Measurements from ENCODE around the gene FBXL17. TPM values are rescaled to one million over a fixed set of nuclear protein-coding genes. Genes with fewer than 3 reads are reported as not detected.

FBXL17 gene
- total RNA-seq, 1 experiment from 2014 or later, result 11.6 TPM

DNA sequence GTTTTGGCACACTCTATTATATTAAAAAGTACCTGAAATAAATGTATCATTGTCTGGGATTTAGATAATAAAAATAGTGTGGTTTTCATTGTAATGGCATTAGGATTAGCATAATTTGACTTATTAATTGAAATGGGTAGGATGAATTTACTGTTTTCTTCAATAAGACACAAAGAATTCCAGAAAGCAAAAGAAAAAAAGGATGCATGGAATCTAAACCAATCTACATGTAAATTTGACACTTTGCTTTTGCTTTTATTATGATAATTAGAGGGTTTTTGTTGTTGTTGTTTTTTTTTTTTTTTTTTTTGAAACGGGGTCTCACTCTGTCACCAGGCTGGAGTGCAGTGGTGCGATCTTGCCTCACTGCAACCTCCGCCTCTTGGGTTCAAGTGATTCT is 406.3 kb downstream of the FBXL17 start:
- Mint-ChIP-seq H3K36me3 (ENCODE audit: insufficient read depth, unreplicated experiment) (no peaks in the 10 kb centered on the region), H3K4me1 (ENCODE audit: low read depth, unreplicated experiment) (no peaks in the 10 kb centered on the region), H3K27me3 (ENCODE audit: insufficient read depth, unreplicated experiment) (no peaks in the 10 kb centered on the region), H3K27ac (ENCODE audit: unreplicated experiment) (no peak overlapping the region), H3K9me3 (ENCODE audit: unreplicated experiment) (no peaks in the 10 kb centered on the region), H3K4me3 (ENCODE audit: unreplicated experiment) (no peak overlapping the region)
- CTCF ChIA-PET, result no interaction called here
- intact Hi-C loops (cut with micrococcal nuclease; ENCODE audit: unreplicated experiment), result no loop called here
- H3K4me1 ChIP-seq, result no peaks in the 10 kb centered on the region
- H3K9me3 ChIP-seq, result no peaks in the 10 kb centered on the region
- no peaks in the 10 kb centered on the region for H3K27me3 ChIP-seq (replicated peaks; ENCODE audit: control insufficient read depth, insufficient read depth, low read length)
- H3K4me3 ChIP-seq (ENCODE audit: low read depth, low read length), result no peak overlapping the region
- POLR2A ChIA-PET, result no interaction called here
- BruUV-seq (replicated peaks), result no TSS peak
- TF ChIP-seq, protein P1, sequence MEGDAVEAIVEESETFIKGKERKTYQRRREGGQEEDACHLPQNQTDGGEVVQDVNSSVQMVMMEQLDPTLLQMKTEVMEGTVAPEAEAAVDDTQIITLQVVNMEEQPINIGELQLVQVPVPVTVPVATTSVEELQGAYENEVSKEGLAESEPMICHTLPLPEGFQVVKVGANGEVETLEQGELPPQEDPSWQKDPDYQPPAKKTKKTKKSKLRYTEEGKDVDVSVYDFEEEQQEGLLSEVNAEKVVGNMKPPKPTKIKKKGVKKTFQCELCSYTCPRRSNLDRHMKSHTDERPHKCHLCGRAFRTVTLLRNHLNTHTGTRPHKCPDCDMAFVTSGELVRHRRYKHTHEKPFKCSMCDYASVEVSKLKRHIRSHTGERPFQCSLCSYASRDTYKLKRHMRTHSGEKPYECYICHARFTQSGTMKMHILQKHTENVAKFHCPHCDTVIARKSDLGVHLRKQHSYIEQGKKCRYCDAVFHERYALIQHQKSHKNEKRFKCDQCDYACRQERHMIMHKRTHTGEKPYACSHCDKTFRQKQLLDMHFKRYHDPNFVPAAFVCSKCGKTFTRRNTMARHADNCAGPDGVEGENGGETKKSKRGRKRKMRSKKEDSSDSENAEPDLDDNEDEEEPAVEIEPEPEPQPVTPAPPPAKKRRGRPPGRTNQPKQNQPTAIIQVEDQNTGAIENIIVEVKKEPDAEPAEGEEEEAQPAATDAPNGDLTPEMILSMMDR (IDR thresholded peaks at IDR 0.05; ENCODE audit: insufficient read depth in 1 of 2, low read depth in 1 of 2, low read length in 1 of 2, severe bottlenecking in 1 of 2, unreplicated experiment in 1 of 2), result no peak
- no peaks in the 10 kb centered on the region for H3K36me3 ChIP-seq (ENCODE audit: control insufficient read depth, insufficient read depth, low read length)
- no peak for DNase-seq

DNA sequence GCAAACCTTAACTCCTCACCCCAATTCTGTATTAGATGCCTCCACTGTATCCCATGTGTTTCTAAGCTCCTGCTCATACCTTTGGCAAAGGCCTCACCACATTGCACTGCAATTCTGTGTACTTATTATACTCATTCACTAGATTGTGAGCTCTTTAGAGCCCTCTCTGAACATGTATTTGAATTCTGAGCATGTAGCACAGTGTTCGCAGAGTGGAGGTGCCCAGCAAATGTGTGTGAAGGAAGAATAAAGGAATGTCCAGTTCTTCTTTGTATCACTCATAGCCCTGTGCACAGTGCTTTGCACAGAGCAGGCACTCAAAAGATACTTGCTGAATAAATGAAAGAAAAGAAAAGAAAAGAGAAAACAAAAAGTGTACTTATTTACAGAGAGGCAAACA is 410.1 kb downstream of the FBXL17 start:
- H3K9me3 Mint-ChIP-seq (ENCODE audit: unreplicated experiment), result no peaks in the 10 kb centered on the region
- H3K4me3 Mint-ChIP-seq (ENCODE audit: unreplicated experiment), result no peak overlapping the region
- TF ChIP-seq, protein P1 (IDR thresholded peaks at IDR 0.05; ENCODE audit: insufficient read depth in 1 of 2, low read depth in 1 of 2, low read length in 1 of 2, severe bottlenecking in 1 of 2, unreplicated experiment in 1 of 2), result no peak
- no peaks in the 10 kb centered on the region for H3K27me3 Mint-ChIP-seq (ENCODE audit: insufficient read depth, unreplicated experiment)
- no peak overlapping the region for H3K27ac Mint-ChIP-seq (ENCODE audit: unreplicated experiment)
- POLR2A ChIA-PET, result no interaction called here
- no peak overlapping the region for H3K4me3 ChIP-seq (ENCODE audit: low read depth, low read length)
- CTCF ChIA-PET, result no interaction called here
- no peaks in the 10 kb centered on the region for H3K4me1 Mint-ChIP-seq (ENCODE audit: low read depth, unreplicated experiment)
- no peaks in the 10 kb centered on the region for H3K4me1 ChIP-seq
- no peaks in the 10 kb centered on the region for H3K36me3 ChIP-seq (ENCODE audit: control insufficient read depth, insufficient read depth, low read length)
- no peaks in the 10 kb centered on the region for H3K27me3 ChIP-seq (replicated peaks; ENCODE audit: control insufficient read depth, insufficient read depth, low read length)
- BruUV-seq (replicated peaks), result no TSS peak
- H3K36me3 Mint-ChIP-seq (ENCODE audit: insufficient read depth, unreplicated experiment), result no peaks in the 10 kb centered on the region
- DNase-seq, result no peak
- H3K9me3 ChIP-seq, result no peaks in the 10 kb centered on the region
- intact Hi-C loops (cut with micrococcal nuclease; ENCODE audit: unreplicated experiment), result no loop called here

DNA sequence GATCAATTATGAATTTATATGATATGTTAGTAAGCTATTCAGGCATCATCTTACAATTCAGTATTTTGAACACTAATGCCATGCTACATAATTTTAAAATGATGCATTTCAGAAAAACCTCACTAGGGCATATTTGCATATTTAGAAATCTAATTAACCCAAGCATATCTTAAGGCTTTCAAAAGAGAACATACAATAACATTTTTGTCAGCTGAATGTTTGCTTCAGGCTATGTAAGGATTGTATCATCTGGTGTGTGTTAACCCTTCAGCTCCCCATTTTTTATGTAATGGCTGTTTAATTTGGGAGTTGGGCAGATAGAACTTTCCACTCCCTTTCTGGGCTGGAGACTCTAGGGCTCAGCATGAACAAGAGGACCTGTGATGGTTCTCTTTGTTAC is 412.1 kb downstream of the FBXL17 start:
- peaks cover 2% of the 10 kb centered on the region for H3K27me3 Mint-ChIP-seq (ENCODE audit: insufficient read depth, unreplicated experiment)
- CTCF ChIA-PET, result no interaction called here

More for the DNA sequence above, 412.1 kb downstream of the FBXL17 start:
- POLR2A ChIA-PET, result no interaction called here
- no peak overlapping the region for H3K27ac Mint-ChIP-seq (ENCODE audit: unreplicated experiment)
- H3K4me3 Mint-ChIP-seq (ENCODE audit: unreplicated experiment), result no peak overlapping the region
- no TSS peak for BruUV-seq (replicated peaks)
- intact Hi-C loops (cut with micrococcal nuclease; ENCODE audit: unreplicated experiment), result no loop called here
- TF ChIP-seq, protein P1 (IDR thresholded peaks at IDR 0.05; ENCODE audit: insufficient read depth in 1 of 2, low read depth in 1 of 2, low read length in 1 of 2, severe bottlenecking in 1 of 2, unreplicated experiment in 1 of 2), result no peak
- Histone ChIP-seq H3K27me3 (replicated peaks; ENCODE audit: control insufficient read depth, insufficient read depth, low read length) (no peaks in the 10 kb centered on the region), H3K4me3 (ENCODE audit: low read depth, low read length) (no peak overlapping the region), H3K9me3 (no peaks in the 10 kb centered on the region), H3K4me1 (no peaks in the 10 kb centered on the region), H3K36me3 (ENCODE audit: control insufficient read depth, insufficient read depth, low read length) (no peaks in the 10 kb centered on the region)
- no peaks in the 10 kb centered on the region for H3K4me1 Mint-ChIP-seq (ENCODE audit: low read depth, unreplicated experiment)
- H3K36me3 Mint-ChIP-seq (ENCODE audit: insufficient read depth, unreplicated experiment), result no peaks in the 10 kb centered on the region
- no peak for DNase-seq
- H3K9me3 Mint-ChIP-seq (ENCODE audit: unreplicated experiment), result no peaks in the 10 kb centered on the region

Measured in Caco-2 (cell line).